WTC11 (cell line): Measurements from ENCODE around the gene HFM1. TPM values are rescaled to one million over a fixed set of nuclear protein-coding genes. Genes with fewer than 3 reads are reported as not detected.
"Not testable (repeated sequence)": the region's sequence is repeated elsewhere in the genome, so short reads cannot be mapped to it uniquely, and the experiment has no call there.

Experiments
- ATAC-seq: fragments of 200-7000 bp; cut with Tn5 transposase; 2 replicates; pipeline ENCODE4 v1.10.0; 2021; ENCODE audit warnings: mild to moderate bottlenecking, moderate library complexity
- CTCF ChIA-PET: fragments of 300-600 bp; sonication (Branson Sonifier 250); formaldehyde crosslinking; loops from one replicate; lab custom pipeline; 2021; ENCODE audit warnings: antibody characterized with exemption; lab: Charles Lee
- POLR2A ChIA-PET: fragments of 350-600 bp; sonication (Branson Sonifier 250); formaldehyde crosslinking; loops from one replicate; lab custom pipeline; 2021; ENCODE audit warnings: antibody characterized with exemption; lab: Charles Lee
- DNase-seq: peaks from one replicate; pipeline ENCODE4 v3.0.0; 2021; ENCODE audit warnings: low spot score
- H3K27ac Mint-ChIP-seq: 2 replicates; pipeline ENCODE4 v1.8.0; 2021; ENCODE audit warnings: mixed read lengths
- H3K27me3 Mint-ChIP-seq: 2 replicates; pipeline ENCODE4 v1.8.0; 2021; ENCODE audit warnings: low read depth, mild to moderate bottlenecking, moderate library complexity, mixed read lengths
- H3K36me3 Mint-ChIP-seq: 2 replicates; pipeline ENCODE4 v1.8.0; 2021; ENCODE audit warnings: mixed read lengths
- H3K4me1 Mint-ChIP-seq: 2 replicates; pipeline ENCODE4 v1.8.0; 2022; ENCODE audit warnings: mixed read lengths
- H3K4me3 Mint-ChIP-seq: 2 replicates; pipeline ENCODE4 v1.8.0; 2021; ENCODE audit warnings: mild to moderate bottlenecking, moderate library complexity, mixed read lengths
- H3K9me3 Mint-ChIP-seq: 2 replicates; pipeline ENCODE4 v1.8.0; 2021; ENCODE audit warnings: mixed read lengths
- EMX1 ChIP-seq: fragments of 250-450 bp; sonication (Bioruptor Pico); IDR thresholded peaks from 2 replicates; pipeline ENCODE4 v1.8.0; 2021; ENCODE audit warnings: mild to moderate bottlenecking
- FOXK1 ChIP-seq: sonication (generic); formaldehyde crosslinking; IDR thresholded peaks from 2 replicates; pipeline ENCODE4 v1.8.0; 2022; ENCODE audit warnings: mild to moderate bottlenecking, moderate library complexity, missing genetic modification reagents
- MXD4 ChIP-seq: fragments of 250-450 bp; sonication (Bioruptor Pico); IDR thresholded peaks from 2 replicates; pipeline ENCODE4 v1.8.0; 2021; ENCODE audit warnings: mild to moderate bottlenecking, moderate library complexity, borderline replicate concordance
- NFATC4 ChIP-seq: fragments of 250-450 bp; sonication (Bioruptor Pico); IDR thresholded peaks from 2 replicates; pipeline ENCODE4 v1.9.0; 2021; ENCODE audit warnings: mild to moderate bottlenecking
- OVOL2 ChIP-seq: fragments of 250-450 bp; sonication (Bioruptor Pico); IDR thresholded peaks from 2 replicates; pipeline ENCODE4 v1.9.0; 2021; ENCODE audit warnings: mild to moderate bottlenecking, borderline replicate concordance
- PRRX2 ChIP-seq: fragments of 250-450 bp; sonication (Bioruptor Pico); IDR thresholded peaks from 2 replicates; pipeline ENCODE4 v1.8.0; 2021; ENCODE audit warnings: mild to moderate bottlenecking
- SMAD4 ChIP-seq: sonication (generic); formaldehyde crosslinking; IDR thresholded peaks from 2 replicates; pipeline ENCODE4 v1.8.0; 2022; ENCODE audit warnings: mild to moderate bottlenecking, missing genetic modification reagents
- SOX15 ChIP-seq: fragments of 250-450 bp; sonication (Bioruptor Pico); IDR thresholded peaks from 2 replicates; pipeline ENCODE4 v1.9.0; 2021; ENCODE audit warnings: mild to moderate bottlenecking
- SP1 ChIP-seq: sonication (generic); formaldehyde crosslinking; conservative IDR thresholded peaks from 2 replicates; pipeline ENCODE4 v1.8.1; 2022; ENCODE audit warnings: missing genetic modification reagents
- ZNF263 ChIP-seq: sonication (generic); formaldehyde crosslinking; IDR thresholded peaks from 2 replicates; pipeline ENCODE4 v1.8.1; 2022; ENCODE audit warnings: low read depth, mild to moderate bottlenecking, moderate library complexity, missing genetic modification reagents
- ZNF396 ChIP-seq: fragments of 250-450 bp; sonication (Bioruptor Pico); IDR thresholded peaks from 2 replicates; pipeline ENCODE4 v1.8.0; 2021; ENCODE audit warnings: mild to moderate bottlenecking, moderate library complexity, borderline replicate concordance
- ZNF423 ChIP-seq: fragments of 250-450 bp; sonication (Bioruptor Pico); IDR thresholded peaks from 2 replicates; pipeline ENCODE4 v2.1.2; 2022; ENCODE audit warnings: mild to moderate bottlenecking, moderate library complexity
- total RNA-seq: library from RNA; stranded (reverse); gene quantifications from 3 replicates; pipeline ENCODE4 v1.2.3, GENCODE V29; 2021
- TF ChIP-seq, protein P1 (sequence below): sonication (generic); formaldehyde crosslinking; IDR thresholded peaks from 2 replicates; pipeline ENCODE4 v1.8.1; 2022; ENCODE audit warnings: mild to moderate bottlenecking, missing genetic modification reagents, moderate library complexity, borderline replicate concordance
- TF ChIP-seq, protein P2 (sequence below): sonication (generic); formaldehyde crosslinking; IDR thresholded peaks from 2 replicates; pipeline ENCODE4 v1.8.0; 2022; ENCODE audit warnings: missing genetic modification reagents
- TF ChIP-seq, protein P3 (sequence below): fragments of 250-450 bp; sonication (Bioruptor Pico); conservative IDR thresholded peaks from 2 replicates; pipeline ENCODE4 v1.9.0; 2021; ENCODE audit warnings: mild to moderate bottlenecking

The HFM1 gene
- total RNA-seq, 1 experiment from 2014 or later: 1.7 TPM

DNA sequence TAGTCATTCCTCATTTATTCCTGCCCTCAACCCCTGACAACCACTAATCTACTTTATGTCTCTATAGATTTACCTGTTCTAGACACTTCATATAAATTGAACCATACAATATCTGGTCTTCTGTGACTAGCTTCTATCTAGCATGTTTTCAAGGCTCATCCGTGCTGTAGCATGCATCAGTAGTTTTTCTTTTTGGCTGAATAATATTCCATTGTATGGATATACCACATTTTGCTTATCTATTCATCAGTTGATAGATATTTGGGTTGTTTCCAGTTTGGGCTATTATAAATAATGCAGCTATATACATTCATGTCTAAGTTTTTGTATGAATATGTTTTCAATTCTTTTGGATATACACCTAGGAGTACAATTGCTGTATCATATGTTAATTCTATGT lies 101.5 kb downstream of the HFM1 start:
- Mint-ChIP-seq H3K4me3 (no peak overlapping the region), H3K36me3 (peaks cover 19% of the 10 kb centered on the region), H3K27me3 (peaks cover 7% of the 10 kb centered on the region; the same call in 1 of the 2 replicates), H3K9me3 (peaks cover 41% of the 10 kb centered on the region), H3K4me1 (no peaks in the 10 kb centered on the region), H3K27ac (no peak overlapping the region)
- ATAC-seq (no peak), DNase-seq (no peak)
- POLR2A ChIA-PET: no interaction called here
- CTCF ChIA-PET: no interaction called here
- no peak for TF ChIP-seq OVOL2 (CRISPR knock-in tag)

DNA sequence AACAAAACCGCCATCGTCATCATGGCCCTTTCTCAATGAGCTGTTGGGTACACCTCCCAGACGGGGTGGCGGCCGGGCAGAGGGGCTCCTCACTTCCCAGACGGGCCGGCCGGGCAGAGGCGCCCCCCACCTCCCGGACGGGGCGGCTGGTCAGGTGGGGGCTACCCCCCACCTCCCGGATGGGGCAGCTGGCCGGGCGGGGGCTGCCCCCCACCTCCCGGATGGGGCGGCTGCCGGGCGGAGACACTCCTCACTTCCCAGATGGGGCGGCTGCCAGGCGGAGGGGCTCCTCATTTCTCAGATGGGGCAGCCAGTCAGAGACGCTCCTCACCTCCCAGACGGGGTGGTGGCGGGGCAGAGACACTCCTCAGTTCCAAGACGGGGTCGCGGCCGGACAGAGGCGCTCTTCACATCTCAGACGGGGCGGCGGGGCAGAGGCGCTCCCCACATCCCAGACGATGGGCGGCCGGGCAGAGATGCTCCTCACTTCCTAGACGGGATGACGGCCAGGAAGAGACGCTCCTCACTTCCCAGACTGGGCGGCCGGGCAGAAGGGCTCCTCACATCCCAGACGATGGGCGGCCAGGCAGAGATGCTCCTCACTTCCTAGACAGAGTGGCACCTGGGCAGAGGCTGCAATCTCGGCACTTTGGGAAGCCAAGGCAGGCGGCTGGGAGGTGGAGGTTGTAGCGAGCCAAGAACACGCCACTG lies 115.6 kb downstream of the HFM1 start:
- H3K9me3 Mint-ChIP-seq, H3K27me3 Mint-ChIP-seq, DNase-seq, POLR2A ChIA-PET, CTCF ChIA-PET, H3K27ac Mint-ChIP-seq, ATAC-seq, H3K4me1 Mint-ChIP-seq, H3K4me3 Mint-ChIP-seq: not testable (repeated sequence)
- peaks cover 16% of the 10 kb centered on the region for H3K36me3 Mint-ChIP-seq

DNA sequence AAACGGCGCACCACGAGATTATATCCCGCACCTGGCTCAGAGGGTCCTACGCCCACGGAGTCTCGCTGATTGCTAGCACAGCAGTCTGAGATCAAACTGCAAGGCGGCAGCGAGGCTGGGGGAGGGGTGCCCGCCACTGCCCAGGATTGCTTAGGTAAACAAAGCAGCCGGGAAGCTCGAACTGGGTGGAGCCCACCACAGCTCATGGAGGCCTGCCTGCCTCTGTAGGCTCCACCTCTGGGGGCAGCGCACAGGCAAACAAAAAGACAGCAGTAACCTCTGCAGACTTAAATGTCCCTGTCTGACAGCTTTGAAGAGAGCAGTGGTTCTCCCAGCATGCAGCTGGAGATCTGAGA lies 117.7 kb downstream of the HFM1 start:
- DNase-seq: peak; percentile 48

DNA sequence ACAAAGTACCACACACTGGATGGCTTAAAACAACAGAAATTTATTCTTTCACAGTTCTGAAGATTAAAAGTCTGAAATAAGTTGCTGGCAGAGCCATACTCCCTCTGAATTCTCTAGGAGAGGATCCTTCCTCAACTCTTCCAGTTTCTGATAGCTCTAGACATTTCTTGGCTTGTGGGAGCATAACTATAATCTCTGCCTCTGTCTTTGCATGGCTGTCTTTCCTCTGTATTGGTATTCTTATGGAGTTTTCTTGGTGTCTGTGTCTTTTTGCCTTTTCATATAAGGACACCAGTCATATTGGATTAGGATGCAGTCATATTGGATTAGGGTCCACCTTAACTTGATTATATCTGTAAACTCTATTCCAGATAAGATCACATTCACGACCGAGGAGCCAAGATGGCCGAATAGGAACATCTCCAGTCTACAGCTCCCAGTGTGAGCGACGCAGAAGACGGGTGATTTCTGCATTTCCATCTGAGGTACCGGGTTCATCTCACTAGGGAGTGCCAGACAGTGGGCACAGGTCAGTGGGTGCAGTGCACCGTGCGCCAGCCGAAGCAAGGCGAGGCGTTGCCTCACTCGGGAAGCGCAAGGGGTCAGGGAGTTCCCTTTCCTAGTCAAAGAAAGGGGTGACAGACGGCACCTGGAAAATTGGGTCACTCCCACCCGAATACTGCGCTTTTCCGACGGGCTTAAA lies 118.2 kb downstream of the HFM1 start:
- H3K27me3 Mint-ChIP-seq, POLR2A ChIA-PET, H3K9me3 Mint-ChIP-seq, ATAC-seq, DNase-seq: not testable (repeated sequence)
- Mint-ChIP-seq H3K36me3 (peaks cover 16% of the 10 kb centered on the region), H3K4me1 (peaks cover 12% of the 10 kb centered on the region), H3K27ac (peak overlapping the region; percentile 33; the same call in 1 of the 2 replicates), H3K4me3 (peak overlapping the region; percentile 55)
- CTCF ChIA-PET: interaction anchor here (1.0 kb wide), 1 partner anchor 118 kb away, joined by 3 read pairs; the partner anchor contains the start of gene HFM1

More for the DNA sequence above, 117.7 kb downstream of the HFM1 start:
- peaks cover 12% of the 10 kb centered on the region for H3K4me1 Mint-ChIP-seq
- H3K9me3 Mint-ChIP-seq, H3K27me3 Mint-ChIP-seq, H3K4me3 Mint-ChIP-seq, H3K27ac Mint-ChIP-seq, ATAC-seq, POLR2A ChIA-PET, CTCF ChIA-PET: not testable (repeated sequence)
- peaks cover 16% of the 10 kb centered on the region for H3K36me3 Mint-ChIP-seq
- TF ChIP-seq FOXK1: 0 out of 2 replicates have a peak, but pooled peaks have one; percentile 30

DNA sequence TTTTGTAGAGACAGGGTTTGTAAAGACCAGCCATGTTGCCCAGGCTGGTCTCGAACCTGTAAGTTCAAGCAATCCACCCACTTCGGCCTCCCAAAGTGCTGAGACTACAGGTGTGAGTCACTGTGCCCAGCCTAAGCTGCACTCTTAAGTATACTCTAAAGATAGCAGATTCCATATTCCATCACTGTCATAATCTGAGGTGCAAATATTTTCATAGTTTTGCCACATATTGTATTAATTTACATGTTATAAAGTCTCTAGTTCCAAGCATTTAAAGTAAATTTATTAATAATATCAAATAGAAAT lies 121.3 kb downstream of the HFM1 start:
- Mint-ChIP-seq H3K27ac (no peak overlapping the region), H3K36me3 (peaks cover 7% of the 10 kb centered on the region), H3K27me3 (no peaks in the 10 kb centered on the region), H3K4me1 (peaks cover 12% of the 10 kb centered on the region)
- POLR2A ChIA-PET: no interaction called here
- ATAC-seq (no peak; the same call in 1 of the 2 replicates), DNase-seq (no peak)
- no peak for TF ChIP-seq PRRX2 (CRISPR knock-in tag)
- TF ChIP-seq MXD4 (CRISPR knock-in tag): no peak
- TF ChIP-seq SOX15: no peak
- no peak for TF ChIP-seq ZNF396 (CRISPR knock-in tag)
- TF ChIP-seq ZNF423 (CRISPR knock-in tag): no peak
- TF ChIP-seq, protein P1, sequence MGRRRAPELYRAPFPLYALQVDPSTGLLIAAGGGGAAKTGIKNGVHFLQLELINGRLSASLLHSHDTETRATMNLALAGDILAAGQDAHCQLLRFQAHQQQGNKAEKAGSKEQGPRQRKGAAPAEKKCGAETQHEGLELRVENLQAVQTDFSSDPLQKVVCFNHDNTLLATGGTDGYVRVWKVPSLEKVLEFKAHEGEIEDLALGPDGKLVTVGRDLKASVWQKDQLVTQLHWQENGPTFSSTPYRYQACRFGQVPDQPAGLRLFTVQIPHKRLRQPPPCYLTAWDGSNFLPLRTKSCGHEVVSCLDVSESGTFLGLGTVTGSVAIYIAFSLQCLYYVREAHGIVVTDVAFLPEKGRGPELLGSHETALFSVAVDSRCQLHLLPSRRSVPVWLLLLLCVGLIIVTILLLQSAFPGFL (CRISPR knock-in tag): no peak
- TF ChIP-seq, protein P2, sequence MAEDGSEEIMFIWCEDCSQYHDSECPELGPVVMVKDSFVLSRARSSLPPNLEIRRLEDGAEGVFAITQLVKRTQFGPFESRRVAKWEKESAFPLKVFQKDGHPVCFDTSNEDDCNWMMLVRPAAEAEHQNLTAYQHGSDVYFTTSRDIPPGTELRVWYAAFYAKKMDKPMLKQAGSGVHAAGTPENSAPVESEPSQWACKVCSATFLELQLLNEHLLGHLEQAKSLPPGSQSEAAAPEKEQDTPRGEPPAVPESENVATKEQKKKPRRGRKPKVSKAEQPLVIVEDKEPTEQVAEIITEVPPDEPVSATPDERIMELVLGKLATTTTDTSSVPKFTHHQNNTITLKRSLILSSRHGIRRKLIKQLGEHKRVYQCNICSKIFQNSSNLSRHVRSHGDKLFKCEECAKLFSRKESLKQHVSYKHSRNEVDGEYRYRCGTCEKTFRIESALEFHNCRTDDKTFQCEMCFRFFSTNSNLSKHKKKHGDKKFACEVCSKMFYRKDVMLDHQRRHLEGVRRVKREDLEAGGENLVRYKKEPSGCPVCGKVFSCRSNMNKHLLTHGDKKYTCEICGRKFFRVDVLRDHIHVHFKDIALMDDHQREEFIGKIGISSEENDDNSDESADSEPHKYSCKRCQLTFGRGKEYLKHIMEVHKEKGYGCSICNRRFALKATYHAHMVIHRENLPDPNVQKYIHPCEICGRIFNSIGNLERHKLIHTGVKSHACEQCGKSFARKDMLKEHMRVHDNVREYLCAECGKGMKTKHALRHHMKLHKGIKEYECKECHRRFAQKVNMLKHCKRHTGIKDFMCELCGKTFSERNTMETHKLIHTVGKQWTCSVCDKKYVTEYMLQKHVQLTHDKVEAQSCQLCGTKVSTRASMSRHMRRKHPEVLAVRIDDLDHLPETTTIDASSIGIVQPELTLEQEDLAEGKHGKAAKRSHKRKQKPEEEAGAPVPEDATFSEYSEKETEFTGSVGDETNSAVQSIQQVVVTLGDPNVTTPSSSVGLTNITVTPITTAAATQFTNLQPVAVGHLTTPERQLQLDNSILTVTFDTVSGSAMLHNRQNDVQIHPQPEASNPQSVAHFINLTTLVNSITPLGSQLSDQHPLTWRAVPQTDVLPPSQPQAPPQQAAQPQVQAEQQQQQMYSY (CRISPR knock-in tag): no peak
- no peak for TF ChIP-seq SMAD4 (CRISPR knock-in tag)
- TF ChIP-seq, protein P3, sequence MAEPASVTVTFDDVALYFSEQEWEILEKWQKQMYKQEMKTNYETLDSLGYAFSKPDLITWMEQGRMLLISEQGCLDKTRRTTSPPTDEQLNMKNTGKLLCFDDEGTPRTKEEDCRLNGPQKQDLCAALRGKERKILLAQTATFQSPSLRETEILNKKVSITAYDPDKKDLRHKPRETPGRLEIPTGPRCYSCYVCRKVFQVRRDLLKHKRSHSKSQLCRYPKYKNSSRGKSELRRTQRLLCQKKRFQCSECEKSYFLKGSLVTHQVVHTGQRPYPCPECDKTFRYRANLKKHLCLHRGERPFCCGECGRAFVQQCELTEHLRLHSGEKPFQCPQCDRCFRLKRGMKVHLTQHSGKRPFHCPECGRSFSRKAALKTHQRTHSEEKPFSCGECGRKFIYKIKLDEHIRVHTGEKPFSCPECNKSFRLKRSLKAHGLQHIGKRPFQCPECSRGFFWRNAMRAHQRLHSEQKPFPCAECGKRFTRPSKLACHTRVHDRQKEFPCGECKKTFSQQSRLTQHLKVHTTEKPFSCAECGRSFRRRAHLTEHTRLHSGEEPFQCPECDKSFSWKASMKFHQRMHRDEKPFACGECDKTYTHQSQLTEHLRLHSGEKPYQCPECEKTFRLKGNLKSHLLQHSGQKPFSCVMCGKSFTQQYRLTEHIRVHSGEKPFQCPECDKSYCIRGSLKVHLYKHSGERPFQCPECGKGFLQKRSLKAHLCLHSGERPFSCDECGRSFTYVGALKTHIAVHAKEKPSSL (CRISPR knock-in tag): no peak
- TF ChIP-seq ZNF263 (CRISPR knock-in tag): no peak
- TF ChIP-seq SP1 (CRISPR knock-in tag): no peak
- TF ChIP-seq EMX1 (CRISPR knock-in tag): no peak
- TF ChIP-seq NFATC4 (CRISPR knock-in tag): no peak
- TF ChIP-seq, all 79 proteins: peak for 0
- H3K9me3 Mint-ChIP-seq: peaks cover 6% of the 10 kb centered on the region
- CTCF ChIA-PET: interaction anchor here (0.7 to 8.0 kb wide), 5 partner anchors 117 to 523 kb away, joined by 3 to 186 read pairs (median 9); partner anchors contain the start of genes CDC7 and HFM1
- H3K4me3 Mint-ChIP-seq: no peak overlapping the region
